SW 1271 (cell line): Measurements from ENCODE around the gene ANKEF1.
"Not testable (repeated sequence)": the region's sequence is repeated elsewhere in the genome, so short reads cannot be mapped to it uniquely, and the experiment has no call there.

ENCODE experiments used
- DNase-seq, 2 experiments: peaks; one replicate each; lab custom pipeline; 2025; lab: John Stamatoyannopoulos, UW

The ANKEF1 gene

DNA sequence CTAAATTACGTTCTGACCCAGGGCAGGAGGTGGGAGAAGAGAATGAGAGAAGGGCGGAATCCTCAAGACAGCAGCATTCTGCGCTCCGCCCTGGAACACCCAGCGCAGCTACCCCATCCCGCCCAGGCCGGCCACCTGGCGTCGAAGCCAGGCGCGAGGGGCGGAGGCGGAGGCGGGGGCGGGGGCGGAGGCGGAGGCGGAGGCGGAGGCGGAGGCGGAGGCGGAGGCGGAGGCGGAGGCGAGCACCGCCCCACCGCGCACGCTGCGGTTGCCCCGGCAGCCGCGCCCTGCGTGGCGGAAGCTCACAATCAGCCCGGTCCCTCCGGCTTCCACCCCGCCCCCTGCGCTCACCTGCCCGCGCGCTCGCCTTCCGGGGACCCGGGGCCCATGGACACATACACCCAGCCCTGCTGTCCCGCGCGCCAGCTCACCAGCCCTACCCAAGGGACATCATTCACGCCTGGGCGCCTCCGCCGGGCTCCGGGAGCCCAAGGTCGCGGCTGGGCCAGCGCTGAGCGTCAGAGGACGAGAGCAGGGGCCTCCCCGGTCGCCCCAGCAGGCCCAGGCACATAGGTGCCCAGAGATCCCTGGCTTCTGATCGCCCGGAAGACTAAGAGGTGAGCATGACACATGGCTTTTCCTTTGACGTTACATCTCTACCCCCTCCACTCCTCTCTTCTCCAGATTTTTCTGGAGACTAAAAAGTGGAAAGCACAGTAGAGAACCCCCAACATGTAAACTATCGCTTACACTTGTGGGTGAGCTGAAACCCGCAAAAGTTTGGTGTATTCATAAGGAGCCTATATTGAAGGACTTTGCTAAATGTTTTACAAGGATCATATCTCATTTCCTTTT is at the start of gene ANKEF1:
Gene ANKEF1, plus strand, starts transcription at position 271 of the 855 bp plus-strand sequence. CDS start 3,315 bp downstream, outside the sequence.
- DNase-seq: peak; percentile 69 to 81

DNA sequence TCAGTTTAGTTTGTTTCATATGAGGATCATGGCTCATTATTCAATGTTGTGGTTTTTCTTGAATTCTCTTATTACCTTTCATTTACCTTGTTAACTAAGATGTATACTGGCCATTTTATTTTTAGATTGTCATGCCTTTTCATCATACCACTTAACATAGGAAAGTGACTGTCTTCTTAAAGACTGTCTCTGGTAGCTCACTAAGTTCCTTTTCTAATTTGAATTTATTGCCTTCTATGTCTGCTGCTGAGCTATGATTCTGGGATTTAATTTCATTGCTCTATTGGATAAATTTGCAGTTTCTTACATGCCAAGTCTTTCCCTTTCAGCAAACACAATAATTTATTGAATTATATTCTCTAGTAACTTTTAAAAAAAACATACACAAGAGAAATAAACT is 49.5 kb upstream of the ANKEF1 start:
- no peak for DNase-seq

DNA sequence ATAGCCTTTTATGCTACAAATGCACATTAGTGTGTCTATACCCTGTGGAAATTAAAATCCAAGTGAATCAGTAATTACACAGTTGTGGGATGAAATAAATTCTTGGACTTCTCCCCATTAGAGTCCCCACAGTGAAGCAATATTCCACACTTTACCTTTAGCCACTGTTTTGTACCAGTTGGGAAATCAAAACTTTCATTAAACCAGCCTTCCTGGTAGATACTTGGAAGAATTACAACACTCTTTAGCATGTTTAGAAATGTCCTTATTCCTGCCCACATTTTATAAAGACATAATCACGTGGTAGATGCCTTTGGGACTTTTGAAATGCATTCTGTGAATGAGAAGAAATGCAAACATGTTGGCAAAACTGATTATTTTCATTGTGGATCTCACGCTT is 49.0 kb upstream of the ANKEF1 start:
- DNase-seq: no peak

DNA sequence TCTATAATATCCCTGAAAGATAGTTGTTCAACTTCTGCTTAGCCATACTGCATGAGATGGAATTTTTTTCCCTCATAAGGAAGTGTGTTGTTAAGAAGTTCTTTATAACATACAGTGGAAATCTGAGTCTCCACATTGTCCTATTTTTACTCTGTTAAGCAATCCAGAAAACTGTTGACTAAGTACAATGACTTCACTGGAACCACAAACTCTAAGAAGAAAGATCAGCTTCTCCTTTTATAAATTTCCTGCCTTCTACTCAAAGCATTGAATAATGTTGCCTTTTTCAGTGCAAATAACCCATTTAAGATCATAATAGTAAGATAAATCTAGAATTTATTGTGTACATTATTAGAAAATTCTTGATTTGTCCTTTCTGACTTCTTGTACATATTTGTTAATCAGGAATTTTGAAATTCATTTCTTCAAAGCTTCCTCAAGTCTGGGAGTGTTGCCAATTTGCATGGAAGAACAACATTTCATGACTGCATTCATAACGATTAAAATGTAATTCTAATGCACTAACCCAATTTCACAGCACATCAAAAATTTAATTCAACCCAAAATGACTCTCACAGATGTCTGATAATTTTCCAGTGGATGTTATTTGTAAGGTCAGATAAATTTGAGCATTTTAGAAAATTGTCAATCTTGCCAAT is 45.6 kb upstream of the ANKEF1 start:
- no peak for DNase-seq

DNA sequence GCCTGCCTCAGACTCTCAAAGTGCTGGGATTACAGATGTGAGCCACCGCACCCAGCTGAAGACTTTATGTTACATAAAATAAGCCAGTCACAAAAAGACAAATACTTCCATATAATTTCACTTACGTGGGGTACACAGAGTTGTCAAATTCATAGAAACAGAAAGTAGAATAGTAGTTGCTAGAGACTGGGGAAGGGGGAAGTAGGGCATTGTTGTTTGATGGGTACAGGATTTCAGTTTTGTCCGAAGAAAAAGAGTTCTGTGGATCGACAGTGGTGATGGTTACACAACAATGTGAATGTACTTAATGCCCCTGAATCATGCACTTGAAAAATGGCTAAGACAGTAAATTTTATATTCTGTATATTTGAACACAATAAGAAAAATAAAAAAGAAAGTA is 41.6 kb upstream of the ANKEF1 start:
- DNase-seq: no peak

DNA sequence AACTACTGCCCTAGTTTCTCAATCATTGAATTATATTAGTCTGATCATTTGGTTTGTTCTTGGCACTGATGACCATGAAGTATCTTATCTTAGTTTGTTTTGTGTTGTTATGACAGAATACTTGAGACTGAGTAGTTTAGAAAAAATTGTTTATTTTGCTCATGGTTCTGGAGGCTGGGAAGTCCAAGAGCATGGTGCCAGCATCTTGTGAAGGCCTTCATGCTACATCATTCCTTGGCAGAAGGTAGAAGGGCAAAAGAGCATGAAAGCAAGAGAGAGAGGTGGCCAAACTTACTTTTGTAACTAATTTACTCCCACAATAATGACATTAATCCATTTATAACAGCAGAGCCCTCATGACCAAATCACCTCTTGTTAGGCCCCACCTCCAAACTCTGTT is 40.1 kb upstream of the ANKEF1 start:
- DNase-seq: no peak

DNA sequence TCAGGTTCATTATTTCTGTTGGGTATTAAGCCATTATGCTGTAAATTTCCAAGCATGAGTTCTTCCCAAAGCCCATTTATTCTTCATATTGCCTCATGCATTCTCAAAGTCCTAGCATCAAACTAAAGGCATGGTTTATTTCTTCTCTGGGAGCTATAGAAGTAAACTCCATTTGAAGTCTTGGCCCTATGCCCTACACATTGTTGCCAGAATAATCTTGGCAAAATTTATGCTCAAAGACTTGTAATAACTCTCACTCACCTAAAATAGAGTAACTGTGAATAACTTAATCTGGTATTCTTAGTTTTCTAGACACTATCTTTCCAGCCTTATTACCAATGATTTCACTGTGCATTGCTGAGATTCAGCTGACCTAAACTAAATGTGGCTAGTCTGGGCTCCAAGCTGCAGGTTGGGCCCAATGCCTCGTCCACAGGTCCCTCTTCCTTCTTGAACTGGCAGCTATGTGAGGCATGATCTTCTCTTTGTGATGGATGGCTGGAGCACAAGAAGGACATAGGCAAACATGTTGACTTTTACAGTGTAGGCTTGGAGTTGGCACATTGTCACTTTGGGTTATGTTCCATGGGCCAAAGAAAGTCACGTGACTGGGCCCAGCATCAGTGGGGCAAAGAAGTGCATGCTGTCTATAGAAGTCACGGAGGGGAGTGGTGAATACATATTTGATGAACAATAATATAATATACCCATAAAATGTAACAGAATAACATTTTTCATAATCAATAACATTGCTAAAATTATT is 39.1 kb upstream of the ANKEF1 start:
- DNase-seq: no peak

DNA sequence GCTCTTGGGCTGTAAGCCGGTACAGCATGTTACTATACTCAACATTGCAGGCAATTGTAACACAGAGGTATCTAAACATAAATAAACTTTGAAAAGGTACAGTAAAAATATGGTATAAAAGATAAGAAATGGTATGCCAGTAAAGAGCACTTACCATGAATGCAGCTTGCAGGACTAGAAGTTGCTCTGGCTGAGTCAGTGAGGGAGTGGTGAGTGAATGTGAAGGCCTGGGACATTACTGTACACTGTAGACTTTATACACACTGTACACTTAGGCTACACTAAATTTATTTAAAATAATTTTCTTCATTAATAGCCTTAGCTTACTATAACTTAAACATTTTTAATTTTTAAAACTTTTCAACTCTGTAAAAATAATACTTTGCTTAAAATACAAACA is 37.8 kb upstream of the ANKEF1 start:
- no peak for DNase-seq

DNA sequence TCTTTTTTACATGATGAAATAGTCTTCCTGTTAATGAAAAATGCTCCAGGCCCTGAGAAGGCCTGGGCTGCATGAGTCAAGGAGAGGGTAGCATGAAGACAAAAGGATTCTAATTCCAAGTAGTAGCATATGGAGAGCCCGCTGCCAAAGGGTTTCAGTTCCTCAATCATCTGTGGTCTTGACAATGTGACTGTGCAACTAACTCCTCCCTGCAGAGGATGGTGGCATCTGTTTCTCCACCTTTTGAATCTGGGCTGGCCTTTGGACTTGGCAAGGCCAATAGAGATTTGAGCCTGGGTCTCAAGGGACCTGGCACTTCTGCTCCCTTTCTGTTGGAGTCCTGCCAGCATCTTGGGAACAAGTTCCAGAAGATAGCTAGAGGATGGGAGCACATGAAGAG is 35.1 kb upstream of the ANKEF1 start:
- DNase-seq: no peak

DNA sequence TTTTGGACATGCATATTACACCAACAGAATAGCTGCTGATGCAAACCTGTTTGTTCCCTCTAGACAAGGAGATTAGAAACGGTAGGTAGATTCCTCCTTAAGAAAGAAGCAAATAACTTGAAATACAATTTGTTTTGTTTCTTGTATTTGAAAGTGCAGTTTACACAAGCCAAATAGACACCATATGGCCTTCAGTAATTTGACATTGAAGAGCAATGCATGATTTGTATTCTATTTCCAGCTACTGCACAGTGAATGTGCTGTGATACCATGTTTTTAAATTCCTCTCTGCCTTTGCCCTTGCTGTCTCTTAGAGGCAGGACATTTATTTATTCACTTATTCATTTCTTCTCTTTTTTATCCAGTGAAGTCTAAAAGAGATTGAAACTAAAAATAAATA is 31.9 kb upstream of the ANKEF1 start:
- DNase-seq: no peak

DNA sequence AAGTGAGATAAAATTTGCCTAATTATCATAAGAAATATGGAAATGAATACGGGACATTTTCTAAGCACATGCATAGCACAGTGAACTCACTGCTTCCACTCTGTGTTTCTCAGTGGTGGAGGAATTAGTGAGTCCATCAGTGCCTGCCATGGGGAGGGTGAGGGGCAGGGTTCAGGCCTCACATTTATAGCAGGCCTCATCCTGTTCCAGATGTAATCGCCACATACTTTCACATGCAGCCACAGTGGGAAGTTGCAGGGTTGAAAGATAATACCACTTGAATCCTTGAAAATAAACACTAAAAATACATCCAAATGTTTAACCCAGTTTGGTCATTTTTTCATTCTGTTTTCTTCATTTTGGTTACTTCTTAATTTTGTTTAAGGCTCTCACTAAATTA is 29.9 kb upstream of the ANKEF1 start:
- DNase-seq: no peak

DNA sequence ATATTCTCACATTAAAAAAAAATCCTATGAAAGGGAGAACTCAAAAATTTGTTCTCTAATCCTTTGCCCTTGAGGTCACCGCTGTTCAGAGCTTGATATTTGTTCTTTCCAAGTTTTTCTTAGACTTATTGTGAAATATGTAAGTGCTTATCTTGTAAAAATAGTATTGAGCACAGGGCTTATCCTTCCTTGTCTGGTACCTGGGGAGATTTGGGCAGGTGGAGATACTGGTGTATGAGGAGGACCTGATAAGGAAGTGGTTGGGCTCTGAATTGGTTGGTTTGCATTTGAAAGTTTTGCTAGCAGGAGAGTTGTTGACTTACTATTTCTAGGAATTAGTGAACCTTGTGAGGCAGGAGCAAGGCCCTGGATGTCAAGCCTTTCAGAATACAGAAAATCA is 28.9 kb upstream of the ANKEF1 start:
- no peak for DNase-seq

DNA sequence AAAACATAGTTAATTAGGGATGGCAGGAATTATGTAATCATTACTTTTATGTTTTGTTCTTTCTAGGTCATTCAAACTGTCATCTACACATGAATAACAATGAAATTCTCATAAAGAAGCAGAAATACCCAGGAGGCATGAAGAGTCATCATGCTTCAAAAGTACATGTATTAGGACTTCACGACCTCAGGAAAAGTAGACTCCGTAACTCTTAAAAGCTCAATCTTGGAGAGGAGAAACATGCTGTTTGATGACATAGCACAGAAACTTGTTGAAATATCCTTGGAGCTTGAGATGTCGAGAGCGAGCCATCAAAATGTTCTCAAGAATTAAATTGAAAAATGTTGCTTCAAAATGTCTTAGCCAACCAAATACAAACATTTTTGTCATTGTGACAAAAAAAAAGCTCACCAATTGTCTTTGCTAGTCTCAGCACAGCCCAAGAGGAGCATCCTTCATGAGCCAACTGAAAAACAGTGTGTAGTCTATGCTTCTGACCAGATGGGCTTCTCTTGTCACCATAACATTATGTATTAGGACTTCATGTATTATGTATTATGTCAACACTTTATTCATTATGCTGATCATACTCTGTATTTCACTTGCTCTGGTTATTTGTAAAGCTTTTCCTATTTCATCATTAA is 28.2 kb upstream of the ANKEF1 start:
- no peak for DNase-seq

DNA sequence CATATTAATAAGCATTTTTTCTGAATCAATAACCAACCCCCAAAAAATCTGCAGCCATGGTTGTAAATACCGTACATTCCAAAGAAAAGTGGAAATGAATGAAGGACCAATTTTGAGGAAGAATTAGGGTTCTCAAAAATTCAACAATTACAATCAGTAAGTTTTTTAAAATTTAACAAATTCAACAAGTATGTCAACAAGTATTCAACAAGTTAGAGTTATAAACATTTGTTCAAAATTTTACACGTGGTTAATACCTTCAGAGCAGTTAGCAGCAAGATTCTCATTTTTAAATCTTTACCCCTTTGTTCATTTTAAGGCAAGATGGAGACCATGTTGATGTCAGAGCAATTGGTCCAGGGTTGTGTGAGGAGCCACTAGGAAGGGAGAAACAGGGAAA is 27.6 kb upstream of the ANKEF1 start:
- DNase-seq: no peak

DNA sequence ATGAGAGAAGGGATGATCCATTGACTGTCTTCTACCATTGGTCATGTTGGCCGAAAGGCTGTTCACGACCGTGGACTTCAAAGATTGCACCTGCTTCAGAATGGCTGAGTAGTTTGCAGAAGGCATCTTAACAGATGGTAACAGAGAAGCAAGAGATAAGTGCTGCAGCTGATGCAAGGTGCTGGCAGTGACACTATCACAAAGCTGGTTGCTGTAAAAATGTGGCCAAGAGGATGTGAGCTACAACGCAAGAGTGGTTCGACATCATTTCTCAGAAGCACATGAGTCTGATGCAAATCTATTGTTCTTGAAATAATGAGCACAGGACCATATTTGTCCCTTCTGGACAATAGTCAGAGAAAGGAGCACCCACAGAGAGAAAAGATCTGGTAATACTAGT is 27.0 kb upstream of the ANKEF1 start:
- no peak for DNase-seq

DNA sequence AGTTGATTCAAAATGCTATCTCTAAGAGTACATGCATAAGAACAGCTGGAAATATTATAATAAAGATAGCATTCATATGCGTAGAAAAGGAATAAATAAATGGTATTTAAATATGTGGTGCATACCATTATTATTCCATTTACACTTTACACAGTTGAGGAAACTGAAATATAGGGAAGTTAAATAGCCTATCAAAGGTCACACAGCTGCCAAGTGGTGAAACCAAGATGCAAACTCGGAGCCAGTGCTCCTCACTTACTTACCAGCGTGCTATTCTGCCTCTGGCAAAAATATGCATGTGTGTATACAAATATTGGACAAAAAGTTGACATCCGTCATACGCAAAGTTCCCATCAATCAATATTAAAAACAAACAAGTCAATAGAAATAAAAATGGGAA is 22.3 kb upstream of the ANKEF1 start:
- DNase-seq: no peak

DNA sequence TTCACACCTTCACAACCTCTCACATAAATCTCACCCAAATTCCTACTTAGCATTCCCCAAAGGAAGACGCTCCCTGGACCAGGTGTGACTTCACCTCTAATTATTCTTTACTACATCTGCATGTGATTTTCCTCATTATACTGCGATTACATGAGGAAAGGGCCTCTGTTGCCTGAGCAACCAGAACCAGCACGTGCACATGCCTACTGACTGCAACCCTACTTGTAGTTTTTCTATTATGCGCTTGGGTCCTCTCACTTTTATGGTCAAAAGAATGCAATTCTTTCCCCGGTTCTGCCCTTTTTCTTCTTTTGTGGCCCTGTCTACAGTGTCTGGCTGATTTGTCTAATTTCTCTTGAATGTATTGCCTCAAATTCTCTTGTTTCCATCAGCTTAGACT is 20.4 kb upstream of the ANKEF1 start:
- no peak for DNase-seq

DNA sequence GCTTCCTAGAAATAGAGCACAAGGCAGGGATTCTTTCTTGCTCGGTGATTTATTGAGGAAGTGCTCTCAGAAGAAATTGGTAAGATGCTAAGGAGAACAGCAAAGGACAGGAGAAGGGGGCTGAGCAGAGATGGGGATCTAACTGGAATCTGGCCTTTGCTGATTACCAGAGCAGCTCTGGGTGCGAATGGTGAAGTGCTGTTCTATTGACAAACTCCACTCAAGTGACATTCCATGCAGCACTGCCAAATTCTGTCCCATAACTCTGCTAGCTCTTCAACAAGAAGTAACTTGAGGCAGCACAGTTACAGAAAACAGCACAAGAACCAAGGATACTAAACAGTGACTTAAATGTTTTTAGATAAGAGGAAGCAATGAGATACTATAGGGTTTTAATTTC is 13.8 kb upstream of the ANKEF1 start:
- no peak for DNase-seq

DNA sequence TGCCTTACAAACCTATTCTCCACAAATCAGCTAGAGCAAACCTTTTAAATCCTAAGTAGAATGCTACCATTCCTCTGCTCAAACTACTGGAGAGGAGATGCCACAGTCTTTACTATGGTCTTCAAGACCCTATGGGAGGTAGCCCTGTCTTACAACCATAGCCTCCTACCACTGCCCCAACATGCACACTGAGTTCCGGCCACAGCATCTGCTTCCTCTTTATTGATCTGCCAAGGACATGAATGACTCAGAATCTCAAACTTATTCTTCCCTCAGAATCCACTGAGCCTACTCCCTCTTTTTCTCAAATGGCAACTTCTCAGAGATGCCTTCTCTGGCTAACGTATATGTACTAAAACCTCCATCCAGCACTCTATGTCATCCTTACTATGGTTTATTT is 12.2 kb upstream of the ANKEF1 start:
- no peak for DNase-seq

DNA sequence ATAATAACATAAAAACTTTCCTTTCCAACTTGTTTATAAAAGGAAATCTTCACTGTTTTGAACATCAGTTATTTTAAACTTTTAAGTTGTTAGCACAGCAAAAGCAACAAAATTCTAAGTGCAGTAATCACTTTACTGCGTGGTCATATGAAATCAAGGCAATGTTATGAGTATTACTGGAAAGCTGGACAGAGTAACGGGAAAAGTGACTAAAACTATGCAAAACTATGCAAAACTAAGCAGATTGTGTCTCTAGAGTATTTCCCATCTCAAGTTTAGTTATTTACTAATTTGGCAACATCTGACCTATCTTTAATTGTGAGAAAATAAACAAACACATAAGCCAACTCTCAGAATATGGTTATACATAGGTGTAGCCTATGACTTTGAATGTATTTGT is 10.9 kb upstream of the ANKEF1 start:
- no peak for DNase-seq

DNA sequence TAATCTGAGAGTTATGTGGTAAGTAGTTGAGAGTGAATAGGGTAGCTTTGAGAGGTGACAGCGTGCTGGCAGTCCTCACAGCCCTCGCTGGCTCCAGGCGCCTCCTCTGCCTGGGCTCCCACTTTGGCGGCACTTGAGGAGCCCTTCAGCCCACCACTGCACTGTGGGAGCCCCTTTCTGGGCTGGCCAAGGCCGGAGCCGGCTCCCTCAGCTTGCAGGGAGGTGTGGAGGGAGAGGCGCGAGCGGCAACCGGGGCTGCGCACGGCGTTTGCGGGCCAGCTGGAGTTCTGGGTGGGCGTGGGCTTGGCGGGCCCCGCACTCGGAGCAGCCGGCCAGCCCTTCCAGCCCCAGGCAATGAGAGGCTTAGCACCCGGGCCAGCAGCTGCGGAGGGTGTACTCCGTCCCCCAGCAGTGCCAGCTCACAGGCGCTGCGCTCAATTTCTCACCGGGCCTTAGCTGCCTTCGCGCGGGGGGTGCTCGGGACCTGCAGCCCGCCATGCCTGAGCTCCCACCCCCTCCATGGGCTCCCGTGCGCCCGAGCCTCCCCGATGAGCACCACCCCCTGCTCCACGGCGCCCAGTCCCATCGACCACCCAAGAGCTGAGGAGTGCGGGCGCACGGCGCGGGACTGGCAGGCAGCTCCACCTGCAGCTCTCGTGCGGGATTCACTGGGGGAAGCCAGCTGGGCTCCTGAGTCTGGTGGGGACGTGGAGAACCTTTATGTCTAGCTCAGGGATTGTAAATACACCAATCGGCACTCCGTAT is 3.2 kb upstream of the ANKEF1 start:
- DNase-seq: not testable (repeated sequence)

DNA sequence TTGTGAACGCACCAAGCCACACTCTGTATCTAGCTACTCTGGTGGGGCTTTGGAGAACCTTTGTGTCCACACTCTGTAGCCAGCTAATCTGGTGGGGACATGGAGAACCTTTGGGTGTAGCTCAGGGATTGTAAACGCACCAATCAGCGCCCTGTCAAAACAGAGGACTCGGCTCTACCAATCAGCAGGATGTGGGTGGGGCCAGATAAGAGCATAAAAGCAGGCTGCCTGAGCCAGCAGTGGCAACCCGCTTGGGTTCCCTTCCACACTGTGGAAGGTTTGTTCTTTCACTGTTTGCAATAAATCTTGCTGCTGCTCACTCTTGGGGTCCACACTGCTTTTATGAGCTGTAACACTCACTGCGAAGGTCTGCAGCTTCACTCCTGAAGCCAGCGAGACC is 2.5 kb upstream of the ANKEF1 start:
- DNase-seq: not testable (repeated sequence)
